Suppressor macrophage treated with lipopolysaccharide for 1 hour (primary cell): Measurements from ENCODE around the gene MGMT.

Experiments
- DNase-seq, 3 donors: peaks; one replicate each; pipeline ENCODE4 v3.0.0-alpha.2; 2020 to 2022

The MGMT gene

DNA sequence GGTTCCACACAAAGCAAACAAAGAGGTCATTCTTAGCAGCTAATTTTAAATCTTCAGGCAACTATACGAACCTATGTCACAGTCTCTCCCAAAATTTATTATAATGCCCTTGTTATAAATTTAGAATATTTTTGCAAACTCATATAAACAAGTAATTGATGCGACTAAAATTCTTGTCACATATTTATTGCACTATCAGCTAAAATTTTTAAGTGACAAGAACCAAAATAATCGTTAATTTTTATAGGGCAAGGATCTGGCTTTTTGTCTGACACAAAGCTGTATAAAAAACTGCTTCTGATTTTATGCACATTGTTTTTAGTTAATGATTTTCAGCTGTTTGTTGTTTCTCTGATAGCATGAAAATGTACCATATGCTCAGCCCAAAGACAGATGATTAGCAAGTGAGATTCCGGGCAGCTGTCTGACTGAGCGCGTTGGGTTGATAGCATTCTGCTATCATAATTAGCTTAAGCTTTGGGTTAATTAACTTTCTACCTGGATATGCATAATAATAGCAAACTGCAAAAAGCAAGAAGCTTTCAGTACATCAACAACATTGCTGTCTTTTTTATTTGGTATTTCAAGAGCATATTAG, 136.0 kb downstream of the MGMT start:
- no peak for DNase-seq

DNA sequence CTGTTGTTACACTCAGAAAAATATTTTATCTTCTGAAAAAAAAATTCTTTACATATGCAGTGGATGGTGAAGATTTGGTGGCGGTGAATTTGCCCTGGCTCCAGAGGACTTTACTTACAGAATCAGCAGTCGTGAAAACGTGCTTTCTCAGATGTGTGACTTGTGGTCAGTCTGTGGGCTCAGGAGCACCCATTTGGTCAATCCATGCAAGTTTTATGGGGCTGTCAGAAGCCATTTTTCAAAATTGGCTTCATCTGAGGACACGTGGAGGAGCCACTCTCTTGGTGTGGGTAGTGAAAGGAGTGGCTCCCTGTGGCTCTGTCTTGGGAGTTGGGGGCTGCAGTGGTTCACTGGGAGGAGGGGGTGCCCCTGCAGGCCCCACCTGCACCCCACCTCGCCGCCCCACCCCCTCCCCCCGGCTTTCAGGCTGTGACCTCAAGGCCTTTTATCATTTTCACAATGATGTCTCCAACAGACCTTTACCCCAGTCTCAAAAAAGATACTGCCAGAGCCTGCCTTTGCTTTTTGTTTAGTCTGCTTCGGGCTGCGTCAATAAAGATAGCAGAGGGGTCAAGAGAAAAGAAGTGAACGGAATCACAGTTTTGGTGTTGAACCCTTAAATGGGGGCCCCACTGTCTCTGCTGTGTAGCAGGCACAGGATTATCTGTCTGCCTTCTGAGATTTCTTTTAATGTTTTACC, 137.4 kb downstream of the MGMT start:
- no peak for DNase-seq

DNA sequence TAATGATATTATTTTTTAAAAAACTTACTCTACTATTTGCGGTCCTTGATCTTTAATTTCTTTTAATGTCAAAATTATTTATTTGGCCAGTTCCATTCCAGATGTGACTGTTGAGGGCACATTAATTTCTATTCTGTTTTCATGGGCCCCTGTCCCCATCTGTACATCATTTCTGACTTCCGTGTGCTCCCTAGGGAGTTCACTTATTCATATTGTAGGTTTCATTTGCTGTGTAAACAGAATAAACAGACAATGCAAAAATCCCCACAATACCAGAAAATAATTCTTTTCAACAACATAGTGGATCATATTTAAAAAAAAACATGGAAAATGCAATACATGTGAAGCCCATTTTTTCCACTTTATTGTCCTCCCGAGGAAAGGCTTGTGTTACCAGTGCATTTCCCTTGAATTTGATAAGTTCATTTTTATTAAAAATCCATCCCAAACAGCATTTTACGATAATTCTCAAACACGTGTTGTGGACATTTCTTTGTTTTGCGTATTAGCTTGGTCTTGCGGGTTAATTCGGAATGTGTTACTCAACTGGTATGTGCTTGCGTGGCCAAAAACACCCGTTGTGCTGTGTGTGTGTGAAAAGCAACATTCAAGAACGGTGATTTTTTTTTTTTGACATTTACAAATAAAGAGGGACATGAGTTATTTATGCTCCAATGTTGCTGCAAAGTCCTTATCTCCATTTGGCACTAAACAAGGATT, 138.4 kb downstream of the MGMT start:
- no peak for DNase-seq

GRCh38 chr10:129605986-129606518, 139.0 kb downstream of the MGMT start:
- DNase-seq: no peak

GRCh38 chr10:129607607-129608109, 140.6 kb downstream of the MGMT start:
- DNase-seq: no peak

DNA sequence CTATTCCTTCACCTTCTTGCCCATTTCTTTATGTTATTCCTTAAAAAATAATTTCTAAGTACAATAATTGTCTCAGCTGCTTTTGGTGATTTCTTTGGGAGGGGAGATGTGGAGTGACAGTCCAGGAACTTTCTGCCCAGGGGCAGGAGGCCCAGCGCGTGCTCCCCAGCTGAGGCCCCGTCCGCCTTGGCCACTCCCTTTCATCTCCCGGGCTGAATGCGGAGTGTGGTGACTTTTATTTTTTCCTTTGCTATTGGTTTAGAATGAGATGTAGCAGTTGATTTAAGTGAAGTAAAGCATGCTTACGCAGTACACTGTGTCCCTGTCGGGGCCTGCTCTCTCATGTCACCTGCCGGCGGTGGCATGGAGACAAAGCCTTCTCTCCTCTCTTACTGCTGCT, 141.6 kb downstream of the MGMT start:
- DNase-seq: no peak

GRCh38 chr10:129609551-129609950, 142.5 kb downstream of the MGMT start:
- DNase-seq: no peak

DNA sequence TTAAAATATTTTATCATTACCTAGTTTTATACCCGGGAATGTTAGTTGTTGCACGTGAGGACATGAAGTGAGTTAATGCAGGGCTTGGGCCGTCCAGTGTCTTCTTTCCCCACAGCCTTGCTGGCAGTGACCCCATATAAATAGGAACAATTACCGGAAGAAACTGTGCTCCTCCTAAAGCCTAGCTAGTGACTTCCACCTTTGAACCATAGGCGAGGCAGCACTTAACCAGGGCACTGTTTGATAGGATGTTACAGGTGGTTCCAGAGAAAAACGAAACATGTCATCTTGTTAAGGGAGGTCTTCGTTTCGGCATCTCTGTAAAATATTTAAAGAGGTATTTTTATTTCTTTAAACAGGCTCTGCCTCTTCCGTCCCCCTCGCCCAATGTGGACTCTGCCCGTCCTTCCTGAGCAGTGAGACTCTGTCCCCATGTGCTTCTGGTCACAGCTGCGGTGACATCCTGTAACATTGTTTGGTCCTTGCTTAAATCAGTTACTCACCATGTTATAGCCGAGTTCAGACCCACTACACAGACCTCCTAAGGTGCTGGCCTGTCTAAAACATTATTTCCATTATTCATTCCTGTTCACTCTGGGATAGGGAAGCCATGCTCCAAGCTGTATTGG, 145.6 kb downstream of the MGMT start:
- no peak for DNase-seq

DNA sequence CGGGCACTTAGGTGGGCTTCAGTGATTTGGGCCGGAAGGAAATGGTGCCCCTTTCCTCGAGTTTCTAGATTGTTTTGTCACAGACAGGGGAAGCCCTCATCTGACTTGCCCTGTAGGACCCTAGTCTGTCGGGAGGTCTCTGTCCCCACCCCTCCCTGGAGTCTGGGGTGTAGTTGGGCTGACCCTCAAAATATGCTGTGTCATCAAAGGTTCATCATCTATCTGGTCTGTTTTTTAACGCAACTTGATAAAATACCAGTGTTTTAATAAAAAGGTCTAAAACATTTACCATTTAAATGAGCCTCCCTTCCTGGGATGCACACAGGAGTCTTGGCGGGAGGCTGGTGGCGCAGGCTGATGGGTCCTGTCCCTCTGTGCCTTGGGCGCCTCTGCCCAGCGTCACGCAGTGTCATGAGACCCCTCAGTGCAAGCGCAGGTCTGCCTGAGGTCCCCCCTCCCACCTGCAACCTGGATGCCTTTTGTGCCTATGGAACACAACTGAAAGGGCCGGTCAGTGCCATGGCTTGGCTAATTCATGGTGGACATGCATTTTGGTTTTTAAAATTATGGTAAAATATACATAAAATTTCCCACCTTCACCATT, 146.4 kb downstream of the MGMT start:
- no peak for DNase-seq

DNA sequence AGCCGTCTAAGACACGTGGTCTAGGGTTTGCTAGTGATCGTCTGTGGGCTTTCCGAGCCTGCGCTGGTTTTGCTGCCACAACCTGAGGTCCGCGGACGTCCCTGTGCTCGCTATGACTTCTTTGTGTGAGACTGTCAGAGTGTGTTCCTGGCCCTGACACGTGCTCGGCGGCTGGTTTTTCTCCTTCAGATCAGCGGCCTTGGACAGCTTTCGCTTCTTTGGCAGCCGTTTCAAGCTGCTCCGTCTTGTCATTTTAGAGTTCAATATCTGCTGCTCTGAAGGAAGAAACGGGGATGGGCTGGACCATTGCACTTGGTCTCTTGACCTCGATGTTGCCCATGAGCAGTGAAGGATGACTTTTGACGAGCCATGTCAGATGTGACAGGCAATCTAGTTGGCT, 147.3 kb downstream of the MGMT start:
- DNase-seq: no peak

DNA sequence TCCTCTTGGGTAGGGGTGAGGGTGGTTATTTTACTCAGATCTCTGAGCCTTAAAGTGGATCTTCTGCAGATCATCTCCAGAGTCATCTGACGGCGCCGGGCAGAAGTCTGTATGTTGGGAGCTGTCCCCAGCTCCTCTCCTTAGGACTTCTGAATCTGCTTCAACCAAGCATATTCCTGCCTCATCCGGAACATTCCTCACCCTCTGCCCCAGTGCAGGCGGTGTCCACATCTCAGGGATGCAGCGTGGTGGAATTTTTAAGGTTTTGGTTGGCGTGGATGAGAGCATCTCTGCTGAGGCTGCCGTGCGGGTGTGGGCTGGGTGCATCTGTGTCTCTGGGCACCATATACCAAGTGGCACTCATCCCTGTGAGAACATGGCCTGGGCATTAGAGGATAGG, 148.3 kb downstream of the MGMT start:
- DNase-seq: no peak

DNA sequence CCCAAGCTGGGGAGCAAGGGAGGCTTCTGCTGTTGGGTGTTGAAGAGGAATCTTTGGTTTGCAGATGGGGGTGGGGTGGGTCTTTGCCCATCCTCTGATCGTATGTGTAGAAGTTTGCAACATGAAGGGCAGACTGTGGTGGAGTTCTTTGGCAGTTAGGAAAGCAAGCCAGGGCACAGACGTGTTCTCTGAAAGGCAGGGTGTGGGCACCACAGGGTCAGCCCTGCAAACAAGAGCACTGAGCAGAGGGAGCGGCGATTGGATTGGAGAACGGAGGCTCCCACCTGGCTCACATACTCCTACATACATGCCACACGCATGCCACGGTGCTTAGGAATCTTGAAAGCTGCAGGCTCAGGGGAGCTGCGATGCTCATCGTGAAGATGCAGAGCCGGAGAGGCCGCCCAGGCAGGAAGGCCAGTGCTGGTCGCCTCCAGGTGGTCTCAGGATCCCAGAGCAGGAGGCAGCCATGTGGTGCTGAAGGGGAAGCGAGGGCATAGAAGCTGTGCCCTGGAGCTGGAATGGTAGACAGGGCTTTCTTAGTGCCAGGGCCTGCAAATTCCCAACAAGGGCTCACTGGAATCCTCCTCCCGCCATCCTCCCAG, 149.0 kb downstream of the MGMT start:
- DNase-seq: no peak

- no peak for DNase-seq
Measured at GRCh38 chr10:129617768-129618167, 150.7 kb downstream of the MGMT start.

- no peak for DNase-seq
Measured at GRCh38 chr10:129621062-129621461, 154.0 kb downstream of the MGMT start.

DNA sequence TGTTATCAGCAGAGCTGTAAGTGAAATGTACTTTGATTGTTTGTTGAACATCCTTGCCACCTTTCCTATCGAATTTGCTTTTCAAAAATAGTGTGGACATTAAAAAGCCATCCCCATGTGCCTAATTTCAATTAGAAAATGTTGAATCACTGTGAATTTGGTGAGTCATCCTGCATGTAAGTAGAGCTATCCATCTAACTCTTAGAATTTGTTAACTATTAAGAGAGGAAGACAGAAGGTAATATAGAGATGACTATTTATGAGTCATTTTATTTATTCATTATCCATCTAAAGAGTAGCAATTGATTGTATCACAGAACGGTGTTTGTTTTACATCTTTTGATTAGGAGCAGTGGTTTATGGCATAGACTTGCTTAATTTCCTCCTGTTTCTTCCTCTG, 154.7 kb downstream of the MGMT start:
- no peak for DNase-seq

DNA sequence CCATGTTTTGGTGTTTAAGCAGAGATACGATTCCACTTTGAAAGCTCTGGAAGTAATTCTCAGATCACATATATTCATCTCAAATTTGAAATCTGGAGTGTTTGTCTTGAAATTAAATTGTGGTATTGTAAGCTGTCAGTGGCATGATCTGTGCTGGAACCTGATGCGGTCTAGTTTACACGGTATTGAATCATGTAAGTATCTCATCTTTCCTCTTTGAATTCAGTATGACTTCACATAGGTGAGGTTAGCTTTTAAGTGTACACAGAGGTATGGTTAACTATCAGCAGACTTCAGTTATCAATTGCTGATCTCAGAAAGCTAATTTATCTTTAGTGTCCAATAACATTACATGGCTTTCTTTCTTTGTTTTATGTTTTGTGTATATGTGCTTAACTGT, 155.2 kb downstream of the MGMT start:
- DNase-seq: no peak

DNA sequence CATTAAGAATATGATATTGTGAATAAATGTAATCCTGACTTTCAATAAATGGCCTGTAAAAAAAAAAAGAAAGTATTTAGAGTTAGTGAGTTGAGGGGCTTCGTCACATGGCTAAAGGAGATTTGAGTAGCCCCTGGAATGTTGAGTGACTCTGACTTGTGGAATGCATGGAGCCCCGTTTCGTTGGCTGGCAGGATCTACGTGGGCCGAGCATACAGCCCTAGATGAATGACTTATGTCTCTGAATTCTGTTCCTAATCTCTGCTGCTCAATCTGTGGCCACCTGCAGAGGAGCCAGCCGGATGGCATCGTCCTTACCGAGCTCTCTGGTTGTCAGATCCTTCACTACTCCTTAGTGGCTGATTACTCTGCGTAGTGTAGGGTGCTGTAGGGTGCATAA, 155.7 kb downstream of the MGMT start:
- DNase-seq: no peak

DNA sequence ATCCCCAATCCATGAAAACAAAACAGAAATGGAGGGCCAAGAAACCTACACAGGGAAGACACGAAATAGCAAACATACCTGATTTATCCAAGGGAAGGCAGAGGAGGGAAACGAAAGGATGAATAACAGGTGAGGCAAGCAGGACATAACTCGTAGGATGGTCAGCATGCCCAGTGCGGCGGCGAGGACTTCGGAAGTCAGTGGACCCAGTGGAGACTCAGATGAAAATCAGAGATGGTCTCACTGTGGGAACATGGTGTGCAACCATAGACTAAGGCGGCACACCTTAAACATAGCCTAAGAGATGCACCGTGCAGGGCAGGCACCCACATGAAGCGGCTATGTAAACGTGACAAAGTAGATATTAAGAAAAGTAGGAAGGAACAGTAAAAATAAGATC, 157.5 kb downstream of the MGMT start:
- no peak for DNase-seq

- no peak for DNase-seq
Measured at GRCh38 chr10:129626309-129626708, 159.3 kb downstream of the MGMT start.

- no peak for DNase-seq
Measured at GRCh38 chr10:129626796-129627435, 159.9 kb downstream of the MGMT start.

- DNase-seq: no peak
Measured at GRCh38 chr10:129627442-129627841, 160.4 kb downstream of the MGMT start.

GRCh38 chr10:129628823-129629222, 161.8 kb downstream of the MGMT start:
- DNase-seq: no peak
